Liver (tissue), 9 donors: Measurements from ENCODE around the gene CCDC77. TPM values are rescaled to one million over a fixed set of nuclear protein-coding genes. Genes with fewer than 3 reads are reported as not detected.

ENCODE experiments used
- DNase-seq: peaks from one replicate; pipeline ENCODE4 v3.0.0-alpha.2; 2017; ENCODE audit warnings: low spot score
- H3K27ac ChIP-seq, 2 donors: one replicate each; pipeline ENCODE4 v1.7.0; 2013; ENCODE audit warnings: inconsistent platforms in 2 of 2, low read length in 2 of 2, control low read depth in 1 of 2, low read depth in 1 of 2, mild to moderate bottlenecking in 1 of 2
- H3K27me3 ChIP-seq, 4 donors: one replicate each; pipeline versions ENCODE4 v1.6.1 to v1.7.0; 2013; ENCODE audit warnings: low read length in 3 of 4, inconsistent platforms in 1 of 4, mild to moderate bottlenecking in 1 of 4, moderate library complexity in 1 of 4; ENCODE audit not compliant: control insufficient read depth in 4 of 4, insufficient read depth in 4 of 4
- H3K36me3 ChIP-seq, 4 donors: one replicate each; pipeline versions ENCODE4 v1.6.1 to v1.7.0; 2013; ENCODE audit warnings: low read length in 3 of 4, mild to moderate bottlenecking in 3 of 4, low read depth in 1 of 4, moderate library complexity in 1 of 4; ENCODE audit not compliant: control insufficient read depth in 4 of 4, insufficient read depth in 3 of 4
- H3K4me1 ChIP-seq, 4 donors: one replicate each; pipeline versions ENCODE4 v1.6.1 to v1.7.0; 2013; ENCODE audit warnings: low read length in 3 of 4, mild to moderate bottlenecking in 3 of 4, moderate library complexity in 1 of 4; ENCODE audit not compliant: control insufficient read depth in 4 of 4, insufficient read depth in 4 of 4
- H3K4me3 ChIP-seq, 3 donors: one replicate each; pipeline versions ENCODE4 v1.6.1 to v1.7.0; 2013; ENCODE audit warnings: low read length in 3 of 3, control low read depth in 1 of 3, low read depth in 1 of 3, mild to moderate bottlenecking in 1 of 3
- H3K9ac ChIP-seq, 2 donors: one replicate each; pipeline ENCODE4 v1.7.0; 2013; ENCODE audit warnings: low read length in 2 of 2, mild to moderate bottlenecking in 2 of 2, moderate library complexity in 2 of 2, control low read depth in 1 of 2, low read depth in 1 of 2
- H3K9me3 ChIP-seq, 4 donors: one replicate each; pipeline versions ENCODE4 v1.6.1 to v1.7.0; 2013; ENCODE audit warnings: low read length in 3 of 4; ENCODE audit not compliant: control insufficient read depth in 4 of 4
- EGR1 ChIP-seq, 2 donors: IDR thresholded peaks; 2 replicates each; pipeline ENCODE4 v1.6.1; 2016 to 2018; ENCODE audit warnings: antibody characterized with exemption in 2 of 2, low read depth in 2 of 2
- FOXA1 ChIP-seq: IDR thresholded peaks from 2 replicates; pipeline ENCODE4 v1.6.1; 2016; ENCODE audit warnings: antibody characterized with exemption
- FOXA2 ChIP-seq: IDR thresholded peaks from 2 replicates; pipeline ENCODE4 v1.6.1; 2016; ENCODE audit warnings: antibody characterized with exemption
- GABPA ChIP-seq, 2 donors: IDR thresholded peaks in 1 of 2; conservative IDR thresholded peaks in 1 of 2; 2 replicates each; pipeline ENCODE4 v1.6.1; 2016; ENCODE audit warnings: antibody characterized with exemption in 2 of 2, mild to moderate bottlenecking in 1 of 2, moderate library complexity in 1 of 2
- HNF4A ChIP-seq, 2 donors: conservative IDR thresholded peaks; 2 replicates each; pipeline ENCODE4 v1.6.1; 2016; ENCODE audit warnings: antibody characterized with exemption in 2 of 2, mild to moderate bottlenecking in 2 of 2
- HNF4G ChIP-seq: IDR thresholded peaks from 2 replicates; pipeline ENCODE4 v1.6.1; 2016; ENCODE audit warnings: antibody characterized with exemption
- JUND ChIP-seq, 2 donors: IDR thresholded peaks; 2 replicates each; pipeline ENCODE4 v1.6.1; 2016; ENCODE audit warnings: antibody characterized with exemption in 2 of 2
- MAX ChIP-seq: IDR thresholded peaks from 2 replicates; pipeline ENCODE4 v1.6.1; 2016; ENCODE audit warnings: antibody characterized with exemption
- NR2F2 ChIP-seq: IDR thresholded peaks from 2 replicates; pipeline ENCODE4 v1.6.1; 2016; ENCODE audit warnings: antibody characterized with exemption
- RAD21 ChIP-seq, 2 donors: IDR thresholded peaks; 2 replicates each; pipeline ENCODE4 v1.6.1; 2016; ENCODE audit warnings: antibody characterized with exemption in 2 of 2, mild to moderate bottlenecking in 2 of 2
- REST ChIP-seq: IDR thresholded peaks from 2 replicates; pipeline ENCODE4 v1.6.1; 2016; ENCODE audit warnings: antibody characterized with exemption, mild to moderate bottlenecking
- RXRA ChIP-seq, 2 donors: IDR thresholded peaks; 2 replicates each; pipeline ENCODE4 v1.6.1; 2017 to 2018; ENCODE audit warnings: antibody characterized with exemption in 2 of 2, mild to moderate bottlenecking in 1 of 2
- SP1 ChIP-seq: IDR thresholded peaks from 2 replicates; pipeline ENCODE4 v1.6.1; 2018; ENCODE audit warnings: antibody characterized with exemption, mild to moderate bottlenecking
- TAF1 ChIP-seq: conservative IDR thresholded peaks from 2 replicates; pipeline ENCODE4 v1.6.1; 2016; ENCODE audit warnings: antibody characterized with exemption, mild to moderate bottlenecking
- YY1 ChIP-seq: IDR thresholded peaks from 2 replicates; pipeline ENCODE4 v1.6.1; 2016; ENCODE audit warnings: antibody characterized with exemption, mild to moderate bottlenecking
- ZBTB33 ChIP-seq: IDR thresholded peaks from 2 replicates; pipeline ENCODE4 v1.6.1; 2016; ENCODE audit warnings: antibody characterized with exemption
- WGBS: extraction: QIAGEN DNeasy Blood & Tissue Kit; methylation state at CpG from one replicate; pipeline ENCODE4 v1.1.7; 2013; 5-methylcytosine and 5-hydroxymethylcytosine counted together
- polyA plus RNA-seq, 2 donors: library from polyadenylated mRNA; stranded (reverse) in 1 of 2; unstranded in 1 of 2; fragments of 200-250 nt in 1 of 2; fragments of >200 nt in 1 of 2; fragmentation: Nextera tagmentation in 1 of 2; extraction: Ambion mirVana in 1 of 2; gene quantifications; one replicate each; pipeline versions ENCODE4 v1.2.1 to v1.2.3, GENCODE V29; 2013 to 2015
- total RNA-seq, 2 donors: library from RNA; depleted of rRNA; stranded (reverse); fragments of >200 nt; gene quantifications; one replicate each; pipeline ENCODE4 v1.2.3, GENCODE V29; 2014
- TF ChIP-seq, protein P1 (sequence below): IDR thresholded peaks from 2 replicates; pipeline ENCODE4 v1.6.1; 2016; ENCODE audit warnings: antibody characterized with exemption
- TF ChIP-seq, protein P2 (sequence below): fragments of 150-350 bp; IDR thresholded peaks from 2 replicates; pipeline ENCODE4 v1.5.1; 2017; ENCODE audit warnings: improper control_type of control experiment, low read depth, low read length; ENCODE audit not compliant: missing input control
- donor health status: healthy.
- donor health status: healthy.
- donor health status: healthy.
- donor health status: healthy.
- donor health status: healthy.

The CCDC77 gene
- total and polyA plus RNA-seq, 4 donors, result 1.2 to 4.2 (median 2.7) TPM

- WGBS, result 88% methylated on average over 8 of the region's 8 CpGs
- H3K4me3 ChIP-seq, result no peak overlapping the region
Observed at GRCh38 chr12:466039-466438, 64.6 kb downstream of the CCDC77 start.

More at GRCh38 chr12:466039-466438, 64.6 kb downstream of the CCDC77 start:
- Histone ChIP-seq H3K36me3 (no peaks in the 10 kb centered on the region), H3K27ac (no peak overlapping the region), H3K4me1 (peaks cover 0 to 3% (median 0%) of the 10 kb centered on the region in 4 donors), H3K9ac (no peak overlapping the region), H3K27me3 (no peaks in the 10 kb centered on the region), H3K9me3 (no peaks in the 10 kb centered on the region)
- TF ChIP-seq REST, result no peak
- no peak for TF ChIP-seq HNF4A (conservative IDR thresholded peaks at IDR 0.05)
- TF ChIP-seq NR2F2, result no peak
- no peak for TF ChIP-seq HNF4G
- TF ChIP-seq FOXA2, result no peak
- TF ChIP-seq ZBTB33, result no peak
- TF ChIP-seq MAX, result no peak
- TF ChIP-seq EGR1 (IDR thresholded peaks at IDR 0.05; ENCODE audit: low read depth in 2 of 2), result no peak
- TF ChIP-seq RAD21 (IDR thresholded peaks at IDR 0.05), result no peak
- no peak for TF ChIP-seq FOXA1
- TF ChIP-seq JUND (IDR thresholded peaks at IDR 0.05), result no peak
- no peak for TF ChIP-seq SP1
- no peak for TF ChIP-seq RXRA (IDR thresholded peaks at IDR 0.05)
- TF ChIP-seq, protein P1, sequence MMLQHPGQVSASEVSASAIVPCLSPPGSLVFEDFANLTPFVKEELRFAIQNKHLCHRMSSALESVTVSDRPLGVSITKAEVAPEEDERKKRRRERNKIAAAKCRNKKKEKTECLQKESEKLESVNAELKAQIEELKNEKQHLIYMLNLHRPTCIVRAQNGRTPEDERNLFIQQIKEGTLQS, result no peak
- TF ChIP-seq TAF1, result no peak
- TF ChIP-seq, protein P2, sequence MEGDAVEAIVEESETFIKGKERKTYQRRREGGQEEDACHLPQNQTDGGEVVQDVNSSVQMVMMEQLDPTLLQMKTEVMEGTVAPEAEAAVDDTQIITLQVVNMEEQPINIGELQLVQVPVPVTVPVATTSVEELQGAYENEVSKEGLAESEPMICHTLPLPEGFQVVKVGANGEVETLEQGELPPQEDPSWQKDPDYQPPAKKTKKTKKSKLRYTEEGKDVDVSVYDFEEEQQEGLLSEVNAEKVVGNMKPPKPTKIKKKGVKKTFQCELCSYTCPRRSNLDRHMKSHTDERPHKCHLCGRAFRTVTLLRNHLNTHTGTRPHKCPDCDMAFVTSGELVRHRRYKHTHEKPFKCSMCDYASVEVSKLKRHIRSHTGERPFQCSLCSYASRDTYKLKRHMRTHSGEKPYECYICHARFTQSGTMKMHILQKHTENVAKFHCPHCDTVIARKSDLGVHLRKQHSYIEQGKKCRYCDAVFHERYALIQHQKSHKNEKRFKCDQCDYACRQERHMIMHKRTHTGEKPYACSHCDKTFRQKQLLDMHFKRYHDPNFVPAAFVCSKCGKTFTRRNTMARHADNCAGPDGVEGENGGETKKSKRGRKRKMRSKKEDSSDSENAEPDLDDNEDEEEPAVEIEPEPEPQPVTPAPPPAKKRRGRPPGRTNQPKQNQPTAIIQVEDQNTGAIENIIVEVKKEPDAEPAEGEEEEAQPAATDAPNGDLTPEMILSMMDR, result no peak
- TF ChIP-seq YY1, result no peak
- no peak for TF ChIP-seq GABPA (IDR thresholded peaks at IDR 0.05 in 1 of 2, conservative IDR thresholded peaks at IDR 0.05 in 1 of 2)
- DNase-seq, result no peak
